ENCODE measurements around the gene UBE2V1.

DNA sequence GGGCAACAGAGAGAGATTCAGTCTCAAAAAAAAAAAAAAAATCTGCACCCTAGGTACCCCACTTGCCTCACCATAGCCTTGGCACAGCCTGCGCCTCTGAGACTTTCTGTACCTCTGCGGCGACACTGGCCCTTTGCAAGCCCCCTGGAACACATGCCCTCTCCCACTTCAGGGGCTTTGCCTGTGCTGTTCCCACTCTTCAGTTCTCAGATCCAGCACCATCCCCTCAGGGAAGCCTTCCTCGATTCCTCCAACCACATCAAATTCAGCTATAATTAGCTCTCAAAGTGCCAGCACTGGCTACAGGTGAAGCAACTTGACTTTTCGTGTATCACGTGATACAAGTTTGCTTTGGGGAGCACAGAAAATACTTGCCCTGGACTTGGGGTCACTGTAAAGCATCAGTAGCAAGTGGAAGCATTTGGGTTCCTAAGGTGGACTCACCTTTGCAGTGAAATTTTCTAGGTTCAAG, 2.1 kb upstream of the UBE2V1 start:
- no peak for TF ChIP-seq TAF1 (IDR thresholded peaks at IDR 0.05; ENCODE audit: low read depth)
- TF ChIP-seq, protein P1, sequence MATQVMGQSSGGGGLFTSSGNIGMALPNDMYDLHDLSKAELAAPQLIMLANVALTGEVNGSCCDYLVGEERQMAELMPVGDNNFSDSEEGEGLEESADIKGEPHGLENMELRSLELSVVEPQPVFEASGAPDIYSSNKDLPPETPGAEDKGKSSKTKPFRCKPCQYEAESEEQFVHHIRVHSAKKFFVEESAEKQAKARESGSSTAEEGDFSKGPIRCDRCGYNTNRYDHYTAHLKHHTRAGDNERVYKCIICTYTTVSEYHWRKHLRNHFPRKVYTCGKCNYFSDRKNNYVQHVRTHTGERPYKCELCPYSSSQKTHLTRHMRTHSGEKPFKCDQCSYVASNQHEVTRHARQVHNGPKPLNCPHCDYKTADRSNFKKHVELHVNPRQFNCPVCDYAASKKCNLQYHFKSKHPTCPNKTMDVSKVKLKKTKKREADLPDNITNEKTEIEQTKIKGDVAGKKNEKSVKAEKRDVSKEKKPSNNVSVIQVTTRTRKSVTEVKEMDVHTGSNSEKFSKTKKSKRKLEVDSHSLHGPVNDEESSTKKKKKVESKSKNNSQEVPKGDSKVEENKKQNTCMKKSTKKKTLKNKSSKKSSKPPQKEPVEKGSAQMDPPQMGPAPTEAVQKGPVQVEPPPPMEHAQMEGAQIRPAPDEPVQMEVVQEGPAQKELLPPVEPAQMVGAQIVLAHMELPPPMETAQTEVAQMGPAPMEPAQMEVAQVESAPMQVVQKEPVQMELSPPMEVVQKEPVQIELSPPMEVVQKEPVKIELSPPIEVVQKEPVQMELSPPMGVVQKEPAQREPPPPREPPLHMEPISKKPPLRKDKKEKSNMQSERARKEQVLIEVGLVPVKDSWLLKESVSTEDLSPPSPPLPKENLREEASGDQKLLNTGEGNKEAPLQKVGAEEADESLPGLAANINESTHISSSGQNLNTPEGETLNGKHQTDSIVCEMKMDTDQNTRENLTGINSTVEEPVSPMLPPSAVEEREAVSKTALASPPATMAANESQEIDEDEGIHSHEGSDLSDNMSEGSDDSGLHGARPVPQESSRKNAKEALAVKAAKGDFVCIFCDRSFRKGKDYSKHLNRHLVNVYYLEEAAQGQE (IDR thresholded peaks at IDR 0.05; ENCODE audit: low read depth): no peak

Measured in Ishikawa (cell line).